ENCODE results near the gene TMEM213. TPM values are rescaled to one million over a fixed set of nuclear protein-coding genes. Genes with fewer than 3 reads are reported as not detected.

TMEM213 gene
- total and polyA plus RNA-seq, 9 of the 15 experiments (the other 6 are each of a cell fraction or from before 2014, with no cell fraction given), result not detected

DNA sequence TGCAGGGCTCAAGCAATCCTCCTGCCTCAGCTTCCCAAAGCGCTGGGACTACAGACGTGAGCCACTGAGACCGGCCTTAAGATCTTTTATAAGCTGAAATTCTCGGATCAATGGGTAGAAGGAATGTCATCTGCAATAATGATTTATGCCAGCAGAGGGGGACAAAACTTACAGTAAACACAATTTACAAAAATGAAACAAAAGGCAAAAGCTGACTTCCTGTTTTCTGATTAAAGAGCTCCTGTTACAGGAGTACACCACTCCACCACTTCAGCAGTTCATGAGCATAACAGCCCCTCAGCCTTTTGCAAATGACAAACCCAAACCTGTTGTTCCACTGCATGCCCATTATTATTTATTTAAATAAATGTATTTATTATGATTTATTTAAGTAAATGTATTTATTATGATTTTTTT lies 88.7 kb downstream of the TMEM213 start (continued):
- TF ChIP-seq, protein P1, sequence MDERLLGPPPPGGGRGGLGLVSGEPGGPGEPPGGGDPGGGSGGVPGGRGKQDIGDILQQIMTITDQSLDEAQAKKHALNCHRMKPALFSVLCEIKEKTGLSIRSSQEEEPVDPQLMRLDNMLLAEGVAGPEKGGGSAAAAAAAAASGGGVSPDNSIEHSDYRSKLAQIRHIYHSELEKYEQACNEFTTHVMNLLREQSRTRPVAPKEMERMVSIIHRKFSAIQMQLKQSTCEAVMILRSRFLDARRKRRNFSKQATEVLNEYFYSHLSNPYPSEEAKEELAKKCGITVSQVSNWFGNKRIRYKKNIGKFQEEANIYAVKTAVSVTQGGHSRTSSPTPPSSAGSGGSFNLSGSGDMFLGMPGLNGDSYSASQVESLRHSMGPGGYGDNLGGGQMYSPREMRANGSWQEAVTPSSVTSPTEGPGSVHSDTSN (CRISPR knock-in tag; IDR thresholded peaks at IDR 0.05; ENCODE audit: low read depth), result no peak
- TF ChIP-seq, protein P1 (tag; conservative IDR thresholded peaks at IDR 0.05; ENCODE audit: low read depth), result peak; percentile 71
- TF ChIP-seq CC2D1A (IDR thresholded peaks at IDR 0.05) (0 out of 2 replicates have a peak, but pooled peaks have one; percentile 47), TEAD4 (IDR thresholded peaks at IDR 0.05; ENCODE audit: low read length) (peak; percentile 66), TEAD4 (CRISPR knock-in tag; IDR thresholded peaks at IDR 0.05; ENCODE audit: borderline replicate concordance) (no peak), MNT (conservative IDR thresholded peaks at IDR 0.05) (0 out of 4 replicates have a peak, but pooled peaks of 1 of the 2 experiments have one; percentile 28), REST (IDR thresholded peaks at IDR 0.05; ENCODE audit: borderline replicate concordance) (peak; percentile 70; the same call in 1 of the 2 replicates), REST (CRISPR knock-in tag; IDR thresholded peaks at IDR 0.05; ENCODE audit: low read depth) (no peak), CHAMP1 (IDR thresholded peaks at IDR 0.05) (peak; percentile 41; the same call in 1 of the 2 replicates)
